K562 (cell line): Measurements from ENCODE around the gene BID. TPM values are rescaled to one million over a fixed set of nuclear protein-coding genes. Genes with fewer than 3 reads are reported as not detected.
A peak's percentile ranks its signal among the peaks of the same experiment; 100 is the strongest.

Experiments used
- ATAC-seq: fragments of 200-7000 bp; cut with Tn5 transposase; 3 replicates; pipeline ENCODE4 v1.9.1; 2020; ENCODE audit warnings: moderate library complexity
- BruUV-seq: library from RNA; stranded (reverse); fragments of 400-500 nt; replicated peaks from 2 replicates; lab custom pipeline; 2021; lab: Mats Ljungman, UMichigan
- CTCF ChIA-PET: fragments of 300-600 bp; formaldehyde crosslinking; extraction: SDS; loops from one replicate; lab custom pipeline; 2021; ENCODE audit warnings: low intra/inter-chr PET ratio; lab: Yijun Ruan, JAX
- POLR2A ChIA-PET: fragments of 300-600, 350-650 bp; sonication (Branson Sonifier 250); formaldehyde crosslinking; extraction: SDS; loops from one replicate; lab custom pipeline; 2021; ENCODE audit warnings: antibody characterized with exemption, inconsistent platforms; lab: Yijun Ruan, JAX
- DNase-seq, 4 experiments: peaks; one replicate each; pipeline versions ENCODE4 v3.0.0 to v3.0.0-alpha.2; 2011 to 2018; ENCODE audit warnings: low spot score in 3 of 4, mixed read lengths in 3 of 4; ENCODE audit errors: extremely low read depth in 1 of 4
- FAIRE-seq: peaks from 2 replicates; lab custom pipeline; 2011; peaks lifted over from hg19 to GRCh38; lab: Jason Lieb, UNC
- H2AFZ ChIP-seq: 2 replicates; pipeline ENCODE4 v1.6.0; 2011; ENCODE audit warnings: low read depth, low read length, control low read depth, inconsistent platforms
- H3K27ac ChIP-seq: fragments of 200-600 bp; 3 replicates; pipeline ENCODE4 v1.8.0; 2011; ENCODE audit warnings: low read depth, mild to moderate bottlenecking, control low read depth, inconsistent platforms, low read length, moderate library complexity, mixed read lengths; ENCODE audit errors: extremely low read depth
- H3K27me3 ChIP-seq, 2 experiments: fragments of 300-600 bp in 1 of 2; 2 replicates in 1 of 2; 3 replicates in 1 of 2; pipeline versions ENCODE4 v1.6.0 to v1.8.0; 2011; ENCODE audit warnings: inconsistent platforms in 2 of 2, low read length in 2 of 2, mild to moderate bottlenecking in 1 of 2, mixed read lengths in 1 of 2, moderate library complexity in 1 of 2; ENCODE audit not compliant: control insufficient read depth in 2 of 2, insufficient read depth in 2 of 2
- H3K36me3 ChIP-seq: fragments of 300-600 bp; 3 replicates; pipeline ENCODE4 v1.8.0; 2011; ENCODE audit warnings: mild to moderate bottlenecking, low read length, inconsistent platforms; ENCODE audit not compliant: control insufficient read depth, insufficient read depth
- H3K4me1 ChIP-seq, 2 experiments: fragments of 200-600 bp in 1 of 2; replicated peaks in 1 of 2; 2 replicates in 1 of 2; 3 replicates in 1 of 2; pipeline versions ENCODE4 v1.5.1 to v1.8.0; 2011; ENCODE audit warnings: inconsistent platforms in 2 of 2, low read length in 2 of 2, mild to moderate bottlenecking in 1 of 2, mixed read lengths in 1 of 2, moderate library complexity in 1 of 2; ENCODE audit not compliant: control insufficient read depth in 2 of 2, insufficient read depth in 2 of 2
- H3K4me2 ChIP-seq: 2 replicates; pipeline ENCODE4 v1.6.1; 2011; ENCODE audit warnings: low read length, control low read depth, inconsistent platforms, mixed read lengths; ENCODE audit not compliant: insufficient read depth
- H3K4me3 ChIP-seq: fragments of 200-600 bp; sonication (generic), shearing (Covaris generic); 2 replicates; pipeline ENCODE4 v1.5.1; 2016; ENCODE audit warnings: control low read depth, inconsistent platforms
- H3K79me2 ChIP-seq: fragments of 200-600 bp; 3 replicates; pipeline ENCODE4 v1.8.0; 2011; ENCODE audit warnings: low read length, inconsistent platforms; ENCODE audit not compliant: control insufficient read depth, insufficient read depth
- H3K9ac ChIP-seq, 2 experiments: 2 replicates each; pipeline versions ENCODE4 v1.6.0 to v1.6.1; 2011; ENCODE audit warnings: low read depth in 2 of 2, low read length in 2 of 2, control low read depth in 1 of 2, inconsistent platforms in 1 of 2, mild to moderate bottlenecking in 1 of 2, mixed read lengths in 1 of 2; ENCODE audit not compliant: insufficient read depth in 1 of 2
- H3K9me1 ChIP-seq: one replicate; pipeline ENCODE4 v1.6.0; 2011; ENCODE audit warnings: inconsistent platforms, mild to moderate bottlenecking, low read length, moderate library complexity; ENCODE audit not compliant: control insufficient read depth, insufficient read depth
- H3K9me3 ChIP-seq: replicated peaks from 2 replicates; pipeline ENCODE4 v1.5.1; 2011; ENCODE audit warnings: low read depth, low read length, inconsistent platforms; ENCODE audit not compliant: control insufficient read depth, insufficient read depth
- H4K20me1 ChIP-seq: replicated peaks from 2 replicates; pipeline ENCODE4 v1.6.1; 2011; ENCODE audit warnings: low read length, inconsistent platforms, mixed read lengths; ENCODE audit not compliant: control insufficient read depth, insufficient read depth
- CTCF ChIP-seq, 3 experiments: IDR thresholded peaks in 2 of 3; conservative IDR thresholded peaks in 1 of 3; 2 replicates each; pipeline ENCODE4 v1.5.1; 2011 to 2012; ENCODE audit warnings: low read length in 3 of 3, mild to moderate bottlenecking in 3 of 3, control low read depth in 2 of 3, improper control_type of control experiment in 1 of 3, inconsistent platforms in 1 of 3, low read depth in 1 of 3, mixed read lengths in 1 of 3, moderate library complexity in 1 of 3; ENCODE audit not compliant: insufficient read depth in 2 of 3
- ZNF224 ChIP-seq: sonication (generic); formaldehyde crosslinking; IDR thresholded peaks from 2 replicates; pipeline ENCODE4 v1.8.0; 2022; ENCODE audit warnings: mild to moderate bottlenecking, missing genetic modification reagents
- WGBS: fragments of 100-300 bp; shearing (Covaris generic); methylation state at CpG from one replicate; pipeline ENCODE4 v1.1.6; 2016; ENCODE audit warnings: low coverage, mixed read lengths; ENCODE audit not compliant: insufficient coverage; ENCODE audit errors: missing lambda C conversion rate; 5-methylcytosine and 5-hydroxymethylcytosine counted together
- in situ Hi-C: fragments of 300-500 bp; cut with MboI; formaldehyde crosslinking; loops from 4 replicates; pipeline ENCODE4 v1.15.0; 2018; ENCODE audit warnings: inconsistent platforms, mixed read lengths
- intact Hi-C: fragments of 100-400 bp; cut with micrococcal nuclease; formaldehyde crosslinking; loops from 2 replicates; pipeline ENCODE4 v1.14.2; 2022
- polyA plus RNA-seq, 8 experiments: library from polyadenylated mRNA; depleted of rRNA in 4 of 8; stranded (reverse) in 5 of 8; unstranded in 3 of 8; fragments of >200 nt; fragmentation: Nextera tagmentation in 2 of 8; fragmentation: Illumina TruSeq in 1 of 8; extraction: Ambion mirVana in 2 of 8; extraction: Trizol in 1 of 8; gene quantifications; 2 replicates each; pipeline versions ENCODE4 v1.2.1 to v1.2.3, GENCODE V29; 2011 to 2014; ENCODE audit warnings: inconsistent platforms in 1 of 8, missing spikeins in 1 of 8
- total RNA-seq, 7 experiments: library from RNA; depleted of rRNA in 6 of 7; stranded (reverse); fragments of >200 nt in 6 of 7; fragmentation: Illumina TruSeq in 2 of 7; extraction: Trizol in 2 of 7; gene quantifications; 2 replicates each; pipeline versions ENCODE4 v1.2.1 to v1.2.3, GENCODE V29; 2011 to 2021; ENCODE audit warnings: low replicate concordance in 1 of 7
- TF ChIP-seq, protein P1 (sequence below), 2 experiments: fragments of 450-650 bp in 1 of 2; sonication (generic) in 1 of 2; formaldehyde crosslinking in 1 of 2; IDR thresholded peaks in 1 of 2; conservative IDR thresholded peaks in 1 of 2; 2 replicates each; pipeline versions ENCODE4 v1.6.1 to v1.8.1; 2016 to 2023; ENCODE audit warnings: mild to moderate bottlenecking in 2 of 2, moderate library complexity in 2 of 2, inconsistent platforms in 1 of 2, missing genetic modification reagents in 1 of 2
- TF ChIP-seq, protein P2 (sequence below): sonication (generic); formaldehyde crosslinking; IDR thresholded peaks from 2 replicates; pipeline ENCODE4 v1.8.1; 2023; ENCODE audit warnings: mild to moderate bottlenecking, missing genetic modification reagents
- TF ChIP-seq, protein P3 (sequence below): IDR thresholded peaks from 2 replicates; pipeline ENCODE4 v1.6.1; 2011; ENCODE audit warnings: borderline replicate concordance, low read depth, mild to moderate bottlenecking, moderate library complexity, low read length; ENCODE audit not compliant: insufficient read depth, poor library complexity, severe bottlenecking

Gene BID
- total and polyA plus RNA-seq, 9 of the 15 experiments (the other 6 are each of a cell fraction or from before 2014, with no cell fraction given), result 5.2 to 209 (median 63.7) TPM

GRCh38 chr22:17748555-17749353, 25.5 kb downstream of the BID start:
- peaks cover 9% of the 10 kb centered on the region; the same call in 1 of the 3 replicates for H3K36me3 ChIP-seq
- peaks cover 0 to 23% of the 10 kb centered on the region in 2 experiments; a peak in 2 of 5 replicates for H3K4me1 ChIP-seq
- H3K27me3 ChIP-seq, result no peaks in the 10 kb centered on the region
- FAIRE-seq (no peak), ATAC-seq (no peak), DNase-seq (peak in 2 of 4 experiments; percentile 51 to 54)
- in situ Hi-C loops, result no loop called here
- H4K20me1 ChIP-seq, result no peaks in the 10 kb centered on the region; the same call in 1 of the 2 replicates
- BruUV-seq, result no TSS peak
- TF ChIP-seq, protein P1, sequence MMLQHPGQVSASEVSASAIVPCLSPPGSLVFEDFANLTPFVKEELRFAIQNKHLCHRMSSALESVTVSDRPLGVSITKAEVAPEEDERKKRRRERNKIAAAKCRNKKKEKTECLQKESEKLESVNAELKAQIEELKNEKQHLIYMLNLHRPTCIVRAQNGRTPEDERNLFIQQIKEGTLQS (IDR thresholded peaks at IDR 0.05), result peak; percentile 52
- TF ChIP-seq, protein P1 (CRISPR knock-in tag; conservative IDR thresholded peaks at IDR 0.05), result no peak
- peak in 1 of 3 experiments; percentile 44; a peak in 3 of 6 replicates for TF ChIP-seq CTCF (IDR thresholded peaks at IDR 0.05 in 2 of 3, conservative IDR thresholded peaks at IDR 0.05 in 1 of 3; ENCODE audit: insufficient read depth in 2 of 3, low read depth in 1 of 3, low read length in 3 of 3)
- TF ChIP-seq, protein P2, sequence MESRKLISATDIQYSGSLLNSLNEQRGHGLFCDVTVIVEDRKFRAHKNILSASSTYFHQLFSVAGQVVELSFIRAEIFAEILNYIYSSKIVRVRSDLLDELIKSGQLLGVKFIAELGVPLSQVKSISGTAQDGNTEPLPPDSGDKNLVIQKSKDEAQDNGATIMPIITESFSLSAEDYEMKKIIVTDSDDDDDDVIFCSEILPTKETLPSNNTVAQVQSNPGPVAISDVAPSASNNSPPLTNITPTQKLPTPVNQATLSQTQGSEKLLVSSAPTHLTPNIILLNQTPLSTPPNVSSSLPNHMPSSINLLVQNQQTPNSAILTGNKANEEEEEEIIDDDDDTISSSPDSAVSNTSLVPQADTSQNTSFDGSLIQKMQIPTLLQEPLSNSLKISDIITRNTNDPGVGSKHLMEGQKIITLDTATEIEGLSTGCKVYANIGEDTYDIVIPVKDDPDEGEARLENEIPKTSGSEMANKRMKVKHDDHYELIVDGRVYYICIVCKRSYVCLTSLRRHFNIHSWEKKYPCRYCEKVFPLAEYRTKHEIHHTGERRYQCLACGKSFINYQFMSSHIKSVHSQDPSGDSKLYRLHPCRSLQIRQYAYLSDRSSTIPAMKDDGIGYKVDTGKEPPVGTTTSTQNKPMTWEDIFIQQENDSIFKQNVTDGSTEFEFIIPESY (CRISPR knock-in tag), result peak; percentile 99
- TF ChIP-seq, protein P3, sequence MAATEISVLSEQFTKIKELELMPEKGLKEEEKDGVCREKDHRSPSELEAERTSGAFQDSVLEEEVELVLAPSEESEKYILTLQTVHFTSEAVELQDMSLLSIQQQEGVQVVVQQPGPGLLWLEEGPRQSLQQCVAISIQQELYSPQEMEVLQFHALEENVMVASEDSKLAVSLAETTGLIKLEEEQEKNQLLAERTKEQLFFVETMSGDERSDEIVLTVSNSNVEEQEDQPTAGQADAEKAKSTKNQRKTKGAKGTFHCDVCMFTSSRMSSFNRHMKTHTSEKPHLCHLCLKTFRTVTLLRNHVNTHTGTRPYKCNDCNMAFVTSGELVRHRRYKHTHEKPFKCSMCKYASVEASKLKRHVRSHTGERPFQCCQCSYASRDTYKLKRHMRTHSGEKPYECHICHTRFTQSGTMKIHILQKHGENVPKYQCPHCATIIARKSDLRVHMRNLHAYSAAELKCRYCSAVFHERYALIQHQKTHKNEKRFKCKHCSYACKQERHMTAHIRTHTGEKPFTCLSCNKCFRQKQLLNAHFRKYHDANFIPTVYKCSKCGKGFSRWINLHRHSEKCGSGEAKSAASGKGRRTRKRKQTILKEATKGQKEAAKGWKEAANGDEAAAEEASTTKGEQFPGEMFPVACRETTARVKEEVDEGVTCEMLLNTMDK, result peak; percentile 21
- TF ChIP-seq ZNF224, result no peak
- ChIA-PET POLR2A (no interaction called here), CTCF (no interaction called here)
- peaks cover 9% of the 10 kb centered on the region for H3K9me1 ChIP-seq
- H3K9me3 ChIP-seq, result no peaks in the 10 kb centered on the region
- WGBS, result 89% methylated on average over 25 of the region's 40 CpGs
- H3K79me2 ChIP-seq, result peaks cover 23% of the 10 kb centered on the region
- intact Hi-C loops, result loop anchor here (10.0 kb wide), 1 partner anchor 86 kb away; no protein-coding TSS in a partner anchor
- H3K4me3 ChIP-seq, result no peak overlapping the region
- H2AFZ ChIP-seq, result no peak overlapping the region
- no peak overlapping the region for H3K4me2 ChIP-seq
- H3K9ac ChIP-seq, result no peak overlapping the region; a peak in 1 of 4 replicates
- no peak overlapping the region for H3K27ac ChIP-seq
